Cardiac muscle cell (in vitro differentiated cells and primary cell): ENCODE measurements around the gene STON2. TPM values are rescaled to one million over a fixed set of nuclear protein-coding genes. Genes with fewer than 3 reads are reported as not detected.

Source experiments
- DNase-seq, 2 donors: peaks; one replicate each; pipeline versions ENCODE4 v3.0.0 to v3.0.0-alpha.2; 2010 to 2017; ENCODE audit warnings: low read depth in 1 of 2, low spot score in 1 of 2
- H3K27ac ChIP-seq: fragments of 200-600 bp; sonication (generic); 2 replicates; pipeline ENCODE4 v1.5.1; 2016
- H3K27me3 ChIP-seq: fragments of 200-600 bp; sonication (generic); 2 replicates; pipeline ENCODE4 v1.6.0; 2016; ENCODE audit warnings: control low read depth
- H3K36me3 ChIP-seq: fragments of 200-600 bp; sonication (generic); 2 replicates; pipeline ENCODE4 v1.5.1; 2016; ENCODE audit warnings: control low read depth
- H3K4me1 ChIP-seq: fragments of 200-600 bp; sonication (generic); 2 replicates; pipeline ENCODE4 v1.8.1; 2017; ENCODE audit warnings: low read depth, mild to moderate bottlenecking, mixed run types
- H3K4me3 ChIP-seq: fragments of 200-600 bp; sonication (generic); 2 replicates; pipeline ENCODE4 v1.5.1; 2016; ENCODE audit warnings: mild to moderate bottlenecking
- H3K9me3 ChIP-seq: fragments of 200-600 bp; sonication (generic); 2 replicates; pipeline ENCODE4 v1.5.1; 2017; ENCODE audit warnings: low read depth, mild to moderate bottlenecking, control low read depth
- polyA plus RNA-seq: library from polyadenylated mRNA; unstranded; fragments of >200 nt; fragmentation: Nextera tagmentation; extraction: Ambion mirVana; gene quantifications from 2 replicates; pipeline ENCODE4 v1.2.1, GENCODE V29; 2016
- total RNA-seq: library from RNA; depleted of rRNA; stranded (reverse); fragments of >200 nt; gene quantifications from 2 replicates; pipeline ENCODE4 v1.2.3, GENCODE V29; 2016
- TF ChIP-seq, protein P1 (sequence below): IDR thresholded peaks from 2 replicates; pipeline ENCODE4 v1.5.1; 2012; ENCODE audit warnings: low read depth, mild to moderate bottlenecking, low read length

The STON2 gene
- total and polyA plus RNA-seq, 2 experiments from 2014 or later, result 0.62 to 1.4 TPM

DNA sequence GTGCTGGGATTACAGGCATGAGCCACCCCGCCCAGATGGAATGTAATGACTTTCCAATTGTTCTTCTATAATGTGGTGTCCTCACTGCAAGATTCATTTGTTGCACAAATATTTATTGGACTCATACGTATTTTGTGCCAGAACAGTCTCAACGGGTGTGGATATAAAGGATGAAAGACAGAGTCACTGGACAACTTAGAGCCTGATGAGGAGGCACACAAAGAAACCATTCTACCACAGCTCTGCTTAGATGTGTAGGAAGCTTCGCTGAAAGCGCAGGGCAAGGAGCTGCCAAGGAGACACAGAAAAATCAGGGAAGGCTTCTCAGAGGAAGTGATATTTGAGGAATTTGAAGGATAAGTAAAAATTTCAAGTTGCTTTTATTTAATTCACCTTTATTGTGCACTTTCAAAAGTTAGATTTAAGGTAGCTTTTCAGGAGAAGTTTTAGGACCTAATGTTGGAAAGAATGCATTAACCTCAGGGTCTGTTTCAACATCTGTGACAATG, 41.6 kb upstream of the STON2 start:
- no peak for DNase-seq
- Histone ChIP-seq H3K27ac (no peak overlapping the region), H3K4me1 (no peaks in the 10 kb centered on the region), H3K4me3 (no peak overlapping the region), H3K9me3 (no peaks in the 10 kb centered on the region), H3K36me3 (no peaks in the 10 kb centered on the region), H3K27me3 (peaks cover 57% of the 10 kb centered on the region)
- TF ChIP-seq, protein P1, sequence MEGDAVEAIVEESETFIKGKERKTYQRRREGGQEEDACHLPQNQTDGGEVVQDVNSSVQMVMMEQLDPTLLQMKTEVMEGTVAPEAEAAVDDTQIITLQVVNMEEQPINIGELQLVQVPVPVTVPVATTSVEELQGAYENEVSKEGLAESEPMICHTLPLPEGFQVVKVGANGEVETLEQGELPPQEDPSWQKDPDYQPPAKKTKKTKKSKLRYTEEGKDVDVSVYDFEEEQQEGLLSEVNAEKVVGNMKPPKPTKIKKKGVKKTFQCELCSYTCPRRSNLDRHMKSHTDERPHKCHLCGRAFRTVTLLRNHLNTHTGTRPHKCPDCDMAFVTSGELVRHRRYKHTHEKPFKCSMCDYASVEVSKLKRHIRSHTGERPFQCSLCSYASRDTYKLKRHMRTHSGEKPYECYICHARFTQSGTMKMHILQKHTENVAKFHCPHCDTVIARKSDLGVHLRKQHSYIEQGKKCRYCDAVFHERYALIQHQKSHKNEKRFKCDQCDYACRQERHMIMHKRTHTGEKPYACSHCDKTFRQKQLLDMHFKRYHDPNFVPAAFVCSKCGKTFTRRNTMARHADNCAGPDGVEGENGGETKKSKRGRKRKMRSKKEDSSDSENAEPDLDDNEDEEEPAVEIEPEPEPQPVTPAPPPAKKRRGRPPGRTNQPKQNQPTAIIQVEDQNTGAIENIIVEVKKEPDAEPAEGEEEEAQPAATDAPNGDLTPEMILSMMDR, result no peak

GRCh38 chr14:81440041-81440440, 39.9 kb upstream of the STON2 start:
- Histone ChIP-seq H3K36me3 (no peaks in the 10 kb centered on the region), H3K27me3 (peaks cover 72% of the 10 kb centered on the region)
- TF ChIP-seq, protein P1, result no peak

DNA sequence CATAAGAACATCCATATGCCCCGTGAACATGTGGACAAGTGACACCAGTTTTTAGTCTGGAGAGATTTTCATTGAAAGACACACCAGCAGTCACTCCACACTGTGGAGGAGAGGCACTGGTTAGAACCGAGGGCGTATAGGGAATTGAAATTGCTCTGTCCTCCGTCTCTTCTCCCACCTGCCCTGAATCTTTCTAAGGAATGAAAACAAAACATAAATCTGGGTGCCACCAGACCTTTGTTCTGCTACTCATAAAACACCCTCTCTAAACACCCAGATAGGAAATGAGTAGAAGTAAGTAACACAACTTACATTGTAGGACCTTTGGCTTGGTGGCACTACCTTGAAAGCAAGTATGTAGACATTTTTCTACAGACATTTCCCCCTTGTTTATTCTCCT, 37.1 kb upstream of the STON2 start:
- DNase-seq, result no peak
- no peak overlapping the region for H3K27ac ChIP-seq
- H3K4me3 ChIP-seq, result no peak overlapping the region
- no peaks in the 10 kb centered on the region for H3K9me3 ChIP-seq
- TF ChIP-seq, protein P1, result no peak
- H3K36me3 ChIP-seq, result no peaks in the 10 kb centered on the region
- H3K27me3 ChIP-seq, result peaks cover 81% of the 10 kb centered on the region
- H3K4me1 ChIP-seq, result peaks cover 6% of the 10 kb centered on the region

More at GRCh38 chr14:81440041-81440440, 39.9 kb upstream of the STON2 start:
- DNase-seq, result no peak
- peaks cover 4% of the 10 kb centered on the region for H3K4me1 ChIP-seq
- H3K27ac ChIP-seq, result no peak overlapping the region
- no peaks in the 10 kb centered on the region for H3K9me3 ChIP-seq
- H3K4me3 ChIP-seq, result no peak overlapping the region

GRCh38 chr14:81436296-81437138, 36.4 kb upstream of the STON2 start:
- Histone ChIP-seq H3K27ac (no peak overlapping the region), H3K36me3 (no peaks in the 10 kb centered on the region), H3K9me3 (no peaks in the 10 kb centered on the region), H3K4me3 (peak overlapping the region; percentile 39), H3K27me3 (peaks cover 76% of the 10 kb centered on the region), H3K4me1 (peaks cover 6% of the 10 kb centered on the region)
- DNase-seq, result peak; percentile 75 to 92
- TF ChIP-seq, protein P1, result no peak

DNA sequence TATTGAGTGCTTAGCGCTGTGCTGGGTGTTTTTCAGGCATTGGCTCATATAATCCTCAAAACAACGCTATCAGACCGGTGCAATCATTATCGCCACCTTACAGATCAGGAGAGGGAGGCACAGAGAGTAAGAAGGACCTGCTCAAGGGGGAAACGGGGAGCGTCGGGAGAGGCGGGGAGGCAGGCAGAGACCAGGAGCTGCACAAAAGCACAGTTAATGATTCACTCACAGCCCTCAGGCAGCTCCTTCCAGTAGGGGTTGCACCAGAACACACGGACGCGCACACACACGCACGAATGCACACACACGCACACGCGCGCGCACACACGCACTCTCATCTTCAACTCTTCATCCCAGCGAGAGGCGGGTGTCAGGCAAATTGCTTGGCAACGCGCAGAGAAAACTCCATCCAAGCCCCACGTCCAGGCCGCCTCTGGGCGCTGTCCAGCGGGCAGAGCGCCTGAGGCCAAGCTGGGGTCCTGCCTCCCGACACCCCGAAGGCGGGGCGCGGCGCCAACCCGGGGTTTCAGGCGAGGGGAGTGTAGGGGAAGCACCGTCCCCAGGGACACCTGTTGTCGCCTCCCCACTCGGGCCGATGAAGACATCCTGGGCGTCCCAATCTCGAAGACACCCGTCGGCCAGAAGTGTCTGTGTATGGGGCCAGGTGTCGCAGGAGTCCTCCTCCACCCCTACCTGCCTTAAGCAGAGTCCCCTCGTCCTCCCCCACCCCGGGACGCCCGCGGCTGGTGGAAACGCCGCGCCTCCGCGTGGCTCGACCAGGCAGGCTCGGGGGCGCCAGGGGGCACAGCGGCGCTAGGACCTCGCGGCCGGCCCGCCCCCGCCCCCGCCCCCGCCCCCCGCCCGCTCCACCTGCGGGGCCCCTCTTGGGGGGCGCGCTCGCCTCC, 35.5 kb upstream of the STON2 start:
- H3K27me3 ChIP-seq, result peaks cover 70% of the 10 kb centered on the region

More for the DNA sequence above, 35.5 kb upstream of the STON2 start:
- TF ChIP-seq, protein P1, result no peak
- DNase-seq, result peak; percentile 35 to 83
- no peak overlapping the region for H3K27ac ChIP-seq
- peak overlapping the region; percentile 39 for H3K4me3 ChIP-seq
- H3K9me3 ChIP-seq, result no peaks in the 10 kb centered on the region
- no peaks in the 10 kb centered on the region for H3K36me3 ChIP-seq
- peaks cover 6% of the 10 kb centered on the region for H3K4me1 ChIP-seq
